Smooth muscle cell (in vitro differentiated cells): ENCODE data around the gene OVCA2. TPM values are rescaled to one million over a fixed set of nuclear protein-coding genes. Genes with fewer than 3 reads are reported as not detected.

ENCODE experiments used
- DNase-seq: peaks from one replicate; lab custom pipeline; 2025; ENCODE audit not compliant: unreplicated experiment; lab: John Stamatoyannopoulos, UW
- H2AFZ ChIP-seq: fragments of 200-600 bp; sonication (generic); 2 replicates; pipeline ENCODE4 v1.6.0; 2016; ENCODE audit warnings: antibody characterized with exemption, low read depth, mild to moderate bottlenecking
- H3F3A ChIP-seq: fragments of 200-600 bp; sonication (generic); 2 replicates; pipeline ENCODE4 v1.6.0; 2017; ENCODE audit warnings: antibody characterized with exemption, low read depth
- H3K27ac ChIP-seq: fragments of 200-600 bp; sonication (generic); 2 replicates; pipeline ENCODE4 v1.5.1; 2016; ENCODE audit warnings: low read depth, mild to moderate bottlenecking
- H3K27me3 ChIP-seq: fragments of 200-600 bp; sonication (generic); 2 replicates; pipeline ENCODE4 v1.6.1; 2016; ENCODE audit warnings: low read depth, mild to moderate bottlenecking
- H3K36me3 ChIP-seq: fragments of 200-600 bp; sonication (generic); 2 replicates; pipeline ENCODE4 v1.5.1; 2016; ENCODE audit warnings: low read depth
- H3K4me1 ChIP-seq: fragments of 200-600 bp; sonication (generic); 2 replicates; pipeline ENCODE4 v1.5.1; 2016; ENCODE audit warnings: low read depth
- H3K4me2 ChIP-seq: fragments of 200-600 bp; sonication (generic); 2 replicates; pipeline ENCODE4 v1.6.0; 2016; ENCODE audit warnings: mild to moderate bottlenecking
- H3K4me3 ChIP-seq: fragments of 200-600 bp; sonication (generic); 2 replicates; pipeline ENCODE4 v1.5.1; 2016; ENCODE audit warnings: mild to moderate bottlenecking
- H3K79me2 ChIP-seq: fragments of 200-600 bp; sonication (generic); 2 replicates; pipeline ENCODE4 v1.6.0; 2016; ENCODE audit warnings: low read depth, mild to moderate bottlenecking
- H3K9ac ChIP-seq: fragments of 200-600 bp; sonication (generic); 2 replicates; pipeline ENCODE4 v1.6.0; 2016; ENCODE audit warnings: low read depth
- H3K9me3 ChIP-seq: fragments of 200-600 bp; sonication (generic); replicated peaks from 2 replicates; pipeline ENCODE4 v1.5.1; 2016; ENCODE audit warnings: low read depth
- H4K20me1 ChIP-seq: fragments of 200-600 bp; sonication (generic); 2 replicates; pipeline ENCODE4 v1.6.0; 2016; ENCODE audit warnings: low read depth
- WGBS: methylation state at CpG from one replicate; pipeline ENCODE4 v1.1.7; 2016; ENCODE audit warnings: low lambda C conversion rate; 5-methylcytosine and 5-hydroxymethylcytosine counted together
- polyA plus RNA-seq: library from polyadenylated mRNA; unstranded; fragments of >200 nt; fragmentation: Nextera tagmentation; extraction: Ambion mirVana; gene quantifications from 2 replicates; pipeline ENCODE4 v1.2.1, GENCODE V29; 2016
- total RNA-seq: library from RNA; depleted of rRNA; stranded (reverse); fragments of >200 nt; gene quantifications from 2 replicates; pipeline ENCODE4 v1.2.3, GENCODE V29; 2014
- TF ChIP-seq, protein P1 (sequence below): fragments of 200-600 bp; sonication (generic); IDR thresholded peaks from 2 replicates; pipeline ENCODE4 v1.5.1; 2017; ENCODE audit warnings: borderline replicate concordance, mild to moderate bottlenecking, antibody characterized with exemption; ENCODE audit not compliant: insufficient read depth, poor library complexity, severe bottlenecking

Gene OVCA2
- total and polyA plus RNA-seq, 2 experiments from 2014 or later: 46.7 to 47.6 TPM

- Histone ChIP-seq H2AFZ (no peak overlapping the region), H3K27me3 (peaks cover 29% of the 10 kb centered on the region), H3K9me3 (no peaks in the 10 kb centered on the region), H3K4me3 (no peak overlapping the region), H3K4me2 (no peak overlapping the region), H3F3A (peaks cover 12% of the 10 kb centered on the region), H3K4me1 (peaks cover 19% of the 10 kb centered on the region), H3K79me2 (peaks cover 4% of the 10 kb centered on the region), H4K20me1 (peaks cover 21% of the 10 kb centered on the region), H3K27ac (no peak overlapping the region), H3K36me3 (no peaks in the 10 kb centered on the region), H3K9ac (no peak overlapping the region)
- WGBS: 86% methylated on average over 21 of the region's 21 CpGs
- TF ChIP-seq, protein P1, sequence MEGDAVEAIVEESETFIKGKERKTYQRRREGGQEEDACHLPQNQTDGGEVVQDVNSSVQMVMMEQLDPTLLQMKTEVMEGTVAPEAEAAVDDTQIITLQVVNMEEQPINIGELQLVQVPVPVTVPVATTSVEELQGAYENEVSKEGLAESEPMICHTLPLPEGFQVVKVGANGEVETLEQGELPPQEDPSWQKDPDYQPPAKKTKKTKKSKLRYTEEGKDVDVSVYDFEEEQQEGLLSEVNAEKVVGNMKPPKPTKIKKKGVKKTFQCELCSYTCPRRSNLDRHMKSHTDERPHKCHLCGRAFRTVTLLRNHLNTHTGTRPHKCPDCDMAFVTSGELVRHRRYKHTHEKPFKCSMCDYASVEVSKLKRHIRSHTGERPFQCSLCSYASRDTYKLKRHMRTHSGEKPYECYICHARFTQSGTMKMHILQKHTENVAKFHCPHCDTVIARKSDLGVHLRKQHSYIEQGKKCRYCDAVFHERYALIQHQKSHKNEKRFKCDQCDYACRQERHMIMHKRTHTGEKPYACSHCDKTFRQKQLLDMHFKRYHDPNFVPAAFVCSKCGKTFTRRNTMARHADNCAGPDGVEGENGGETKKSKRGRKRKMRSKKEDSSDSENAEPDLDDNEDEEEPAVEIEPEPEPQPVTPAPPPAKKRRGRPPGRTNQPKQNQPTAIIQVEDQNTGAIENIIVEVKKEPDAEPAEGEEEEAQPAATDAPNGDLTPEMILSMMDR: no peak
- no peak for DNase-seq
Observed at GRCh38 chr17:2059547-2060384, 17.9 kb downstream of the OVCA2 start.

DNA sequence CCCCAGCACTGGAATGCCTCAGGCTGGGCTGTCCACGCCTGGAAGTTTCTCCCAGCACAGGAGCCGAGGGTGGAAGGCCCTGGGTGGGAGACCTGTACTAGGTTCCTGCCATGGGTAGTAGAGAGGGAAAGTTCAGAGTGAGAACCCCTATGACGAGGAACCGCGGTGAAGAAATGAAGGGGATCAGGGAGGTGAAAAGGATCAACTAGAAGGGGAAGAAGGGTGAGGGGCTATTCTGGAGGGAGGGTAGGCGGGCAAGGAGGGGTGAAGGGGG is 18.5 kb downstream of the OVCA2 start:
- H3K79me2 ChIP-seq: peaks cover 4% of the 10 kb centered on the region
- peaks cover 19% of the 10 kb centered on the region for H3K4me1 ChIP-seq
- 94% methylated on average over 5 of the region's 6 CpGs for WGBS

GRCh38 chr17:2060681-2061440 is 19.0 kb downstream of the OVCA2 start:
- peaks cover 19% of the 10 kb centered on the region for H3K4me1 ChIP-seq
- H3K4me2 ChIP-seq: no peak overlapping the region
- H4K20me1 ChIP-seq: peaks cover 21% of the 10 kb centered on the region
- peaks cover 25% of the 10 kb centered on the region for H3K27me3 ChIP-seq
- H3K9me3 ChIP-seq: no peaks in the 10 kb centered on the region
- 80% methylated on average over 21 of the region's 21 CpGs for WGBS
- H3F3A ChIP-seq: peaks cover 12% of the 10 kb centered on the region
- H2AFZ ChIP-seq: no peak overlapping the region
- H3K27ac ChIP-seq: no peak overlapping the region
- H3K36me3 ChIP-seq: no peaks in the 10 kb centered on the region
- no peak overlapping the region for H3K9ac ChIP-seq
- H3K4me3 ChIP-seq: no peak overlapping the region
- no peak for DNase-seq
- TF ChIP-seq, protein P1: no peak
- peaks cover 4% of the 10 kb centered on the region for H3K79me2 ChIP-seq

More for the DNA sequence above, 18.5 kb downstream of the OVCA2 start:
- H3K27me3 ChIP-seq: peaks cover 25% of the 10 kb centered on the region
- no peak overlapping the region for H3K27ac ChIP-seq
- DNase-seq: no peak
- no peak overlapping the region for H3K4me3 ChIP-seq
- TF ChIP-seq, protein P1: no peak
- H4K20me1 ChIP-seq: peaks cover 21% of the 10 kb centered on the region
- peaks cover 12% of the 10 kb centered on the region for H3F3A ChIP-seq
- no peak overlapping the region for H2AFZ ChIP-seq
- no peak overlapping the region for H3K4me2 ChIP-seq
- H3K36me3 ChIP-seq: no peaks in the 10 kb centered on the region
- H3K9me3 ChIP-seq: no peaks in the 10 kb centered on the region
- H3K9ac ChIP-seq: no peak overlapping the region
